Measurements from ENCODE around the gene BLVRA.

Gene BLVRA

DNA sequence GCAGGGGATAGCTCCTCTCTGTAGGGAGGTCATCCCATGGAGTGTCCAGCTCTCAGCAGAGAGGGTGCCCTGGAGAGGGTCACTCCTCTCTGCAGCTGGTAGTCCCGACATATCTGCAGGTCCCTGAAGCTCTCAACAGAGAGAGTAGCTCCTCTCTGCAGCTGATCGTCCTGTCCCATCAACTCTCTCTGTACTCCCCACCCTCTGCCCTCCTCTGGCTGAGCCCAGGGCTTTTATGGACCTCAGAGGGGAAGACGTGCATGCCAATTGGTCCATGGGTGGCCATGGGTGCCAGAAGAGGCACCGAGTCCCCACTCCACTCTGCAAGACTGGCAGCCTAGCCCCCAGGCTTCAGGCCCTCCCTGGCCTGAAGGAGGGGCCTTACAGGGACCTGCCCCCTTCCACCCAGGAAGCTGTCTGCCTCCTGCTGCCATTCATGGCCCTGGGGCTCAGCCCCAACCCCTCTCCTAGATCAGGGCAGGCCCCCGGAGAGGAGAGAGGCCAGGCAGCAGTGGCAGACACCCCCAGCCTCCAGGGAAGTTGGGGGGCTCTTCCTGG is 9.0 kb upstream of the BLVRA start:
- no peak for DNase-seq (ENCODE audit: low read depth)

DNA sequence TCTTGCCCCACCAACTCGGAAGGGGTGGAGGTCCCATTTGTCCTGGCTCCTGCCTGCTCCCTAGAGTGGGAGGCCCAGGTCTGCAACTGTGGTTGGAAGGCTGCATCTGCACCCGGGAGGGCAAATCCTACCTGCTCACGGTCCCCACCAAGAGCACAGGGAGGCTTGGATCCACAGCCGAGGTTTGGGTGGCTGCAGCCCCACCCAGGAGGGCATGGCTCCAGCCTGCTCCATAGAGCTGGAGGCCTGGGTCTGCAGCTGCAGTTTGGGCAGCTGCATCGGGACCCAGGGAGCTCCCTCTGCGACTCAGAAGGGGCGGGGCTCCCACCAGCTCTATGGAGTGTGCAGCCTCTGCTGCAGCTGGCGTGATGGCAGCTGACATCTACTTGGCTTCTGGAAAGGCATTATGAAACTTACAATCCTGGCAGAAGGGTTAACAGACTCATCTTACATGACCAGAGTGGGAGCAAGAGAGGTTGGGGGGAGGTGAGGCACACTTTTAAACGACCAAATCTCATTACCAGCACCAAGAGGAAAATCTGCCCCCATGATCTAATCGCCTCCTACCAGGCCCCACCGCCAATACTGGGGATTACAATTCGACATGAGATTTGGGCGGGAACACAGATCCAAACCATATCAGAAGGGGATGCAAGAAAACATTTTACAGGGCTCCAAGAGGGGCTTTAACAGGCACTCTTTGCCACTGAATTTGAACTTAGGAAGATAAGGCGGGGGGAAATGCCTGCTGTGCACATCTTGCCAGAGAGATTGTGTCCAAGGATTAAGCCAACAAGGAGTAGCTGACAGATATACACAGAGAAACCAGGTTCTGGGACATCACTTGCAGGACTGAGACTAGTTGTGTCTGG is 8.2 kb upstream of the BLVRA start:
- no peak for DNase-seq (ENCODE audit: low read depth)

DNA sequence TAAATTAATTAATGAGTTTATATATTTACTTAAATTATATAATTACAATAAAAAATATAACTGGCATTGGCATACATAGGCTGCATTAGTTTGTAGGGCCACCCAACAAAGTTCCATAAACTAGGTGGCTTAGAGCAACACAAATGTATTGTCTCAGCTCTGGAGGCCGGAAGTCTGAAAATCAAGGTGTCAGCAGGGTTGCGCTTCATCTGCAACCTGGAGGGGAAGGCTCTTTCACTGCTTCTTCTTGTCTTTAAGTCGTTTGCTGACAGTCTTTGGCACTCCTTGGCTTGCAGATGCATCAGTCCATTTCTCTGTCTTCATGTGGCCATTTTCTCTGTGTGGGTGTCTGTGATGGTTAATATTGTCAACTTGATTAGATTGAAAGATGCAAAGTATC is 6.1 kb upstream of the BLVRA start:
- DNase-seq (ENCODE audit: low read depth) = no peak

DNA sequence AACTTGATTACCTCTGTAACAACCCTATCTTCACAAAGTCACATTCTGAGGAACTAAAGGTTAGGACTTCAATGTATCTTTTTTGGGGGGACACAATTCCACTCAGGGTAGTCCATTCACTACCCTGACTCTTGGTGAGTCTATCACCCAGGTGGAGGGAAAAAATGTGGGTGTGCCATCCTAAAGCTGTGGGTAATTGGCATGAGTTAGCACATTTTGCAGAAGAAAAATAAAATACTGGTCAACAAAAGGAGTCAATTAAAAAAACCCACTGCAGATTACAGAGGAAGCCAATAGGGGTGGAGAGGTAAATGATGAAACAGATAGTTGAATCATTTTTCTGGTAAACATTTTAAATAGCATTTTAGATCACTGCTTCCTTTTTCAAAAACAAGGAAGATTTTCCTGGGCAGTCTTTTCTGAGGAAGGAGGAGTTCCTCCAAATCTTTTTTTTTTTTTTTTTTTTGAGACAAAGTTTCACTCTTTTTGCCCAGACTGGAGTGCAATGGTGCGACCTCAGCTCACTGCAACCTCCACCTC is 5.1 kb upstream of the BLVRA start:
- no peak for DNase-seq (ENCODE audit: low read depth)

DNA sequence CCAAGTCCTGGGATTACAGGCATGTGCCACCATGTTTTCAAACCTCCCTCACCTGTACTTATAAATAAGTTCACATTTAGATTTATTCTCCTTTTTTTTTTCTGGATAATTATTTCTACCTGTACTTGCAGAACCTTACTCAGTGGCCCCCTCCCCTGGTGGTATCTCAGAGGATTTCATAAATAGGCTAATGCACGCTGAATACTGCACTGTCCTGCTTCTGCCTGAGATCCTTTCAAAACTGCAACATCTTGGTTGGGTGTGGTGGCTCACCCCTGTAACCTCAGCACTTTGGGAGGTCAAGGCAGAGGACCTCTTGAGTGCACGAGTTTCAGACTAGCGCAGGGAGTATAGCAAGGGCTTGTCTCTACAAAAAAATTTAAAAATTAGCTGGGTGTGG is 4.6 kb upstream of the BLVRA start:
- DNase-seq (ENCODE audit: low read depth) = no peak

DNA sequence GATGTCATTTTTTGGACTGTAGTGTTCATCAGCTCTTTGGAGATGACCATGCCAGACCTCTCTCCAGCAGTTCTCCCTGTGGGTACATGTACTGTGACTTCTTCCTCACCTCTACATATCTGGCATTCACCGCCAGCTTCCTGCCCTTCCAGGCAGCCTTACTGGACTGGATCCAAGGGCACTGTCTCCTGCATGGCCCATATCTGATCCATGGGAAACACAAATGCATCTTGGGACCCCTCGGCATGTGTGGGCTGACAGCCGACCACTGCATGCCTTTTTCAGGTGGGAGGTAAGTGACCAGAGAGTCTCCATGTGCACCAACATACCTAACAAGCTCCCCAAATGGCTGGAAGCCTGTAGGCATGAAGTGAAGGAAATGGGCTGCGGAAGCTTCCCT is 3.9 kb upstream of the BLVRA start:
- DNase-seq (ENCODE audit: low read depth) = no peak

DNA sequence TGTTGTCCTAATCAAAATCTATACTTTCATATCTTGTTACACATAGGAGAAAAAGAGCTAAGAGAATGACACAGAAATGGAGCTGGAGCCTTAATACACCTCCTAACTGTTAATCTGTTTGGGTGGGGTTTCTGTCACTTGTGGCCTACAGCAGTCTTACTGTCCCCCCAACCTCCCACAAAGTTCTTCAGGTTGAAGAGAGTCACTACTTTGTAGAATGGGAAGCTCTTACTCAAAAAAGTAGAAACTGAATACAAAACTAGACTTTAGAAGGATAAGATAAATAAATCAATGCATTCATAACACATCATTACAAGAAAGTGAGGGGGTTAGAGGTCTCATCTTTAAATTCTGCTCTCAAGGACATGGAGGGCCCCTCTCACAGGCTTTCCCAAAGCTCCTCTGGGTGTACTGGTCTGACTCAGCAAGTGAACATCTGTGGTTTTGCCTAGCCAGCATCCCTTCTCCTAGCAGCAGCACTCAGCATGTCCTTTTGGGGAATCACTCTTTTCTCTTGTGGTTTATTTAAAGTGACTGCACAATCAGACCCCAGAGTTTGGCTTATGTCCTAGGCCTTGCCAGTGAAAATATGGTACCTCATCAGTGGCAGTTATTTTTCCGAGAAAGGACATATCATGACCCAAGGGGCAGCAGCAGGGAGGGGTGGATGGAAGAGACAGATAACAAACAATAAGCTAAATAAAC is 2.0 kb upstream of the BLVRA start:
- DNase-seq (ENCODE audit: low read depth) = peak; percentile 35

DNA sequence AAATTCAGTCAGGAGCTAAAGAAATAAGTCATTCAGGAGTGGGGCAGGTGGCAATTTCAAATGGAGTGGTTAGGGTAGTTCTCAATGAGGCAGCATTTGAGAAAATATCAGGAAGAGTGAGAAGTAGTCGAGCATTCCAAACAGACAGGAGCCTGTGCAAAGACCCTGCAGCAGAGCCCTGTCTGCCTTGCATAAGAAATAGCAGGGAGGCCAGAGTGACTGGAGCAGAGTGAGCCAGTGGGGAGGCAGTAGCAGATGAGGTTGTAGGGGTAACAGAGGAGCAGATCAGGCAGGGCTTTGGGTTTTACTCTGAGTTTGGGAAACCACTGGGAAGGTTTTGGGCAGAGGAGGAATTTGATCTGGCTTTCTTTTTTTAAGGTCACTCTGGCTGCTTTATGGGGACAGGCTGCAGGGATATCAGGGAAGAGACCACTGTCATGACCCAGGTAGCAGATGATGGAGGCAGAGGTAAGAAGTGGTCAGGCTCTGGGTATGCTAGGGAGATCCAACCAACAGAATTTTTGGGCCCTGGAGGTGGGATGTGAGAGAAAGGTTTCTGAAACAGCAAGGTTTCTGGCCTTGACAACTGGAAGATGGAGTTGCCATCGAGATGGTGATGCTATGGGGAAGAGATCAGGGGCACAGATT is 1.3 kb upstream of the BLVRA start:
- DNase-seq (ENCODE audit: low read depth) = no peak

DNA sequence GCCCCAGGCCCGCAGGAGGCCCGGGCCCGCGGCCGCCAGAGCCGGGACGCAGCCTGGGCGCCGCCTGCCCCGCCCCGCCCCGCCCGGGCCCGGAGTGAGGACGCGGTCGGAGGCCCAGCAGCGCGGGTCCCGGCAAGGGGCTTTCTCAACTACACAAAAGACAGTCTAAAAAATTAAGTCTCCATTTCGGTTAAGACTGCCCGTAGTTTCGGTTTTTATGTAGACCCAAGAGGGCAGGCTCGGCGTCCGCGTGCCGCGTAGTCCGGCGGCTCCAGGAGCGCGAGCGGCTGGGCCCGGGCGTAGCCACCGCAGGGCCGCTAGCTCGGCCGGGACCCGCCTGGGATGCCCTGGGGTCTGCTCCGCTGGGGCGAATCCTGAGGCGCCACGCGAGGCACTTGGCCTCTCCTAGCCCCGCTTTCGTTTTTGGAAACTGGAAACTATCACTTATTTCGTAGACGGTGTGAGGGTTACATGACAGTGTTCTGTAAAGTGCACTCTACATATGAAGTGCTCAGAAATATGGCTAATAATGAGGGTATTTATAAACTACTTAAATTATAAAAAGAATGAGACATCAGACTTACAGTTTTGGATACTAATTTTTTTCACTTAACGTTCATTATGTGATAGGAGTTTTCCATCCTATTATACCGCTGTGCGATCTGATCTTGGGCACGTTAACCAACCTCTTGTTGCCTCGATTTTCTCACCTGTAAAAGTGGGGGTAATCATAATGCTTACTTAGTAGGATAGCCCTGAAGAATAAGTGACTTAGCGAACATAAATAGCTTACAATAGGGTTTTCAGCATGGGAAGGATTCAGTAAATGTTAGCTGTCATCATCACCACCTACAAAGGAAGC is 573 bp downstream of the BLVRA start:
- DNase-seq (ENCODE audit: low read depth) = peak; percentile 21

DNA sequence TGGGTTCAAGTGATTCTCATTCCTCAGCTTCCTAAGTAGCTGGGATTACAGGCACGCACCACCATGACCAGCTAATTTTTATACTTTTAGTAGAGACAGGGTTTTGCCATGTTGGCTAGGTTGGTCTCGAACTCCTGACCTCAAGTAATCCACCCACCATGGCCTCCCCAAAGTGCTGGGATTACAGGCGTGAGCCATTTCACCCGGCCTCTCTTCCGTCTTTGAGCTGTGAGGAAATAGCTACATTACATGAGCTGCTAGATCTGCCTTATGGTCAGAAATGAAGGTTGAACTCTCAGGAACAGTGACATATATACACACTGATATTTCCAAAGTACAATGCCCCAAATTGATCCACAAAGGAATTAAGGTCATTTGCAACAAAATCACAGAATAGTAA is 2.4 kb downstream of the BLVRA start:
- no peak for DNase-seq (ENCODE audit: low read depth)

DNA sequence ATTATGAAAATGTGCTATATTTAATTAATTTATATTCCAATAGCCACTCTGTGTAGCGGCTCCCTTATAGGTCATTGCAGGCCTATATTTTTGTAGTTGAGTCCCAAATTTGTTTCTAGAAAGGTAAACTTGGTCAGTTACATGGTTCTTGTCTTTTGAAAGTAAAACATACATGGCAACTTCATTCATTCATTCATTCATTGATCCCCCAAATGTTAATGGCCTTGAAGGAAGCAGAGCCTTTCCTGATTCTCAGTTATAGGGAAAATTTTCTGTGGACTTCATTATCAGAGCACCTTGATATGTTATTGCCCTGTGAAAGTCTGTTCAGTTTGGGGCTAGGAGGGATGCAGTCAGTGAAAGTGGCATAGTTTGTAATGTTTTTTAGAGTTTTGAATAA is 2.9 kb downstream of the BLVRA start:
- DNase-seq (ENCODE audit: low read depth) = no peak

DNA sequence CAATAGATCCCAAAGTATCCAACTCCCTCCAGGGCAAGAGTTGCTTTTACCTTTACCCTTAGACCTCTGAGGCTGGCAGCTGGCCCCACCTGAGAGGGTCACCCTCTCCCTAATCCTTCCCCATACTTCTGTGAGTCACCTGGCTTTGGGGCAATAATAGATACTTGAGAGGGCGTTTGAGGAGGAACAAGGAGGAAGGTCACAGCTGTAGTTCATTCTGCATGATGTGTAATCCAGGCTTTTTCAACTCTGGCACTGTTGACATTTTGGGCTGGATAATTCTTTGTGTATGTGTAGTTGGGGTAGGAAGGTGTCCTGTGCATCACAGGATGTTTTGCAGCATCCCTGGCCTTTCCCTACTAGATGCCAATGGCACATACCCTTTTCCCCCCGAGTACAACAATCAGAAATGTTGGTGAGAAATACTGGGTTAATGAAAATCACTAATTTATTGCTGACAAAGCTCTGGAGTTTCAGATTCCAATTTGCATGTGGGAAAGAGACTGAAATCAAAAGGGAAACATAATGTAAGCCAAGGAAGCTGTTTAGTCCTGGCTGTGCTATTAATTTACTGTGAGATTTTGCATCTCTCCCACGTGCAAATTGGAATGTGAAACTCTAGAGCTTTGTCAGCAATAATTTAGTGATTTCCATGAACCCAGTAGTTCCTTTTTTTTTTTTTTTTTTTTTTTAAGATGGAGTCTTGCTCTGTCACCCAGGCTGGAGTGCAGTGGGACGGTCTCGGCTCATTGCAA is 3.6 kb downstream of the BLVRA start:
- DNase-seq (ENCODE audit: low read depth) = no peak

DNA sequence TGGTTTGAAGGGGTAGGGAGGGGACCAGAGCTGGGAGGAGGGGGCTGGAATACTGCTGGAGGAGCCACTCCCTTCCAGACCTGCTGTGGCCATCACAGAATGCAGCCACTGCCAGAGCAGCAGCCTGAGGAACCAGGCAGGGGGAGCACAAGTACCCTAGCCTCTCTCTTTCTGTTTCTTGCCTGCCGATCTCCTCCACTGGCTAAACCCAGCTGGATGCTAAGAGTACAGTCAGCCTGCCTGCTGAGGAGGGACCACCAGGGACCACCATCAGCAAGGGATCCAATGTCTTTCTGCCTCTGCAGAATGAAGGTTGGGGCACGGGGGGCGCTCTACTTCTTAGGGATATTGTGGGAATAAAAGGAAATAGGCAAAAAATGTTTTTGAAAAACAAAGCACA is 4.7 kb downstream of the BLVRA start:
- DNase-seq (ENCODE audit: low read depth) = no peak

DNA sequence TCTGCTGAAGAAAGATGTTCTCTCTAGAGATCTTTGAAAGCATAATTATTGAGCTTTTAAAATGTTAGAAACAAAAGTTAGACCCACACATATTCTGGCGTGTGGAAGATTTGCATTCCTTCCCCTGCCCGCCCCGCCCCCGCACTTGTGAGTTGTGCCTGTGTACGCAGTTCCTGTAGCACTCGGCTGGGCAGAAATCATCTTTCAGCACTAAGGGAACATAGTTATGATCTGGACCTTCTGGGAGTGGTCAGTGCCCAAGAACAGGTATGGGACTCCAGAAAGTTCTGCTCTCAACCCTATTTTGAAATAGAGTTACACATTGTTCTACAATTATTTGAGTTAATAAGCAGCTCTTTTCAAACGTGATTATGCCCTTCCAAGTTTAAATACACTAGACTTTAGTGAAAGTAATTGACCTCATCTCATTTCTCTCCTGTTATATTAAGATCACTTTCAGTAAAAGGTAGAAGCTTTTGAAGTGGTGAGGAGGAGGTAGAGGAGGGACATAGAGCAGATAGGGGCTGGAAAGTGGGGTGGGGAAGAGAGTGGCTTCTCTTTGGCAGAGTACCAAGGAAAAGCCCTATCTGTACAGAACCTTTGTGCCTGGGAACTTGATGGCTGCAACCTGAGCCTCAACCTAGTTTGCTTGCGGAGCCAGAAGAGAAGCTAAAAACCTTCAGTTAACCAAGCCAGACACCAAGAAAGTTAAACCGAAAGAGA is 5.7 kb downstream of the BLVRA start:
- DNase-seq (ENCODE audit: low read depth) = no peak

DNA sequence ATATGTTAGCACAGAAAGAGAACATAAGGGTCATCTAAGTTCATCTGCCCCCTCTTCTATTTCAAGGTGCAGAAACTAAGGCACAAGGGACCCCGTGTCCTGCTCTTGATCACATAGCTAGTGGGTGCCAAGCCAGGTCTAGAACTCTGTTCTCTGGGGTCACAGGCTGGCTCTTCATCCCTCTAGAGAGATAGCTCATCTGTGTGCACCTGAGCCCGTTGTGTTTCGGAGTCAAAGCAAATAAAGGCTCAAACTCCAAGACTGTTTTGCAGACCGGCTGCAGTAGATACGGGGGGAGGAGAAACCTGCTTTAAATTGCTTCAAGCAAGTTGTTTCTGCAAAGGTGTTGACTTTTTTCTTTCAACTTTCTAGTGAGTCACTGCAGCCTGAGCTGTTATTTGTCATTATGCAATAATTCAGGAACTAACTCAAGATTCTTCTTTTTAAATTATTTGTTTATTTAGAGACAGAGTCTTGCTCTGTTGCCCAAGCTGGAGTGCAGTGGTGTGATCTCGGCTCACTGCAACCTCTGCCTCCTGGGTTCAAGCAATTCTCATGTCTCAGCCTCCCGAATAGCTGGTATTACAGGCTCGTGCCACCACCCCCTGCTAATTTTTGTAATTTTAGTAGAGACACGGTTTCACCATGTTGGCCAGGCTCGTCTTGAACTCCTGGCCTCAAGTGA is 6.5 kb downstream of the BLVRA start:
- no peak for DNase-seq (ENCODE audit: low read depth)

DNA sequence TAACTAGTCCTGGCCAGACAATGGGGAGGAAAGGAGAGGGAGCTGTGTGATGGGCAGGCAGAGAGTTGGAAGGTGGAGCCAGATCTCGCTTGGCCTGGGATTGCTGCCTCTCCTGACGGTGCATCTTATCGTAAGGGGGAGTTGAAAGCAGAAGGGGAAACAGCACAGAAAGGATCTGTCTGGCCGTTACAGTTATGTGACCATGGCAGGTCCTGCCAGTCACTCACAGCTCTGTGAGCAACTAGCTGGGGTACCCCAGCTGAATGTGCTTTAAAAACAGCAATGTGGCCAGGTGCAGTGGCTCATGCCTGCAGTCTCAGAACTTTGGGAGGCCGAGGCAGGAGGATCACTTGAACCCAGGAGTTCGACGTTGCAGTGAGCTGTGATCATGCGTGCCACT is 8.1 kb downstream of the BLVRA start:
- no peak for DNase-seq (ENCODE audit: low read depth)

DNA sequence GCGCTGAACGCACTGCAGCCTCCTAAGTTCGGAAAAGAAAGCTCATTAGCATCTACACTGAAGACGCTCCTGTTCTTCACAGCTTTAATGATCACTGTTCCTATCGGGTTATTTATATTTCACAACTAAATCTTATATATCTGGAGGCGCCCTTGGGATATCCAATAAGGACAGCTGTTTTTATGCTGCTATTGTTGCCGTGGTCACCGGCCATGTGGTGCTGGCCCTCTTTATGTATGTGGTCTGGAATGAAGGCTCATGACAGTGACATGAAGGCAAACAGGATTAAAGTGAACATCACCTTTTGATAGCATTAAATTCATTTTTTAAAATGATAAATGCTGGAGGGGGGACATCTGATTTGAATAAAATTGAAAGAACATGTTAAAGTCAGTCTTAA is 8.8 kb downstream of the BLVRA start:
- no peak for DNase-seq (ENCODE audit: low read depth)

DNA sequence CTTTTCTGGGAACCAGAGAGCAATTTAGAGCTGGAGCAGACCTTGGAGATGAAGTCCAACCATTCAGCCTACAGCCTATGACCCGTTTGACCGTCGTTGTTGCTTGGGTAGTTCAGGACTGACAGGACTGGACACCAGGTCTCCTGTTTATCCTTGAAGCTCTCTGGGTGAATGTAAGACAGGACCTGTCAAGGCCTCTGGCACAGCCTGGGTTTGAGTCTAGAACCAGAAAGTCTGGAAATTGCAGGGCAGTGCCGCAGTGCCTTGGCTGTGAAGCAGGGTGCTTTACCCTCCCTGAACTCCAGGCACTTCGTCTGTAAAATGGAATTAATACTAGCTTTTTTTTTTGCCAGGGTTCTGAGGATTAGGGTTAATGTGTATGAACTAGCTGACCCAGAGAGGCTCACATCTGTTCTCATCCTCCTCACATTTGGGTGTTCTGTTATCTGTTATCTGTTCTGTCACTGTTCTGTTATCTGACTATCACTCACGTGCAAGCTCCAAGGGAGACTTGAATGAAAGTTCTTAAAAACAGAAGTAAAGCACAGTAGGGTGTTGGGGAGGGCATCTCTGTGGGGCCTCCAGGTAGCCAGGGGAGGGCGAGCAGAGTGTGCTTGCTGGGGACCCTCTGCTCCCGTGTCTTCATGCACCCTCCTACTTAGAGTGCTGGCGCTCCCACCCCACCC is 9.9 kb downstream of the BLVRA start:
- DNase-seq (ENCODE audit: low read depth) = no peak

DNA sequence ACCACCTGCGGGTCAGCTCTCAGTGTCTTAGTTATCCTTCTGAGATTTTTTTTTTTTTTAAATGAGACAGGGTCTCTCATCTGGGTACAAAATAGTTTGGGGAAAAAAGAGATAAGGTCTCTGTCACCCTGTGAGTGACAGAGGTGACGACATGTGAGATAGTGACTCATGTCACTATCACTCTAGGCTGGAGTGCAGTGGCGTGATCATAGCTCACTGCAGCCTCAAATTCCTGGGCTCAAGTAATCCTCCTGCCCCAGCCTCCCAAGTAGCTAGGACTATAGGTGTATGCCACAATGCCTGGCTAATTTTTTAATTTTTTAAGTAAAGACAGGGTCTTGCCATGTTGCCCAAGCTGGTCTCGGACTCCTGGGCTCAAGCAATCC is 10.4 kb downstream of the BLVRA start:
- DNase-seq (ENCODE audit: low read depth) = no peak

All from GM04504 (cell line).